Loucy (cell line): ENCODE results near the gene TOR3A.
A peak's percentile ranks its signal among the peaks of the same experiment; 100 is the strongest.

ENCODE experiments used
- H2AFZ ChIP-seq: fragments of 200-600 bp; sonication (generic); 2 replicates; pipeline ENCODE4 v1.6.0; 2016; ENCODE audit warnings: antibody characterized with exemption, mild to moderate bottlenecking, low read length, moderate library complexity
- H3F3A ChIP-seq: fragments of 200-600 bp; 2 replicates; pipeline ENCODE4 v1.6.0; 2016; ENCODE audit warnings: antibody characterized with exemption, low read depth, mild to moderate bottlenecking
- H3K27me3 ChIP-seq: fragments of 200-600 bp; sonication (generic); 2 replicates; pipeline ENCODE4 v1.6.1; 2014; ENCODE audit warnings: low read length, mild to moderate bottlenecking; ENCODE audit not compliant: insufficient read depth, poor library complexity, severe bottlenecking
- H3K36me3 ChIP-seq: fragments of 200-600 bp; sonication (generic); 2 replicates; pipeline ENCODE4 v1.6.1; 2016; ENCODE audit warnings: low read length; ENCODE audit not compliant: insufficient read depth
- H3K4me1 ChIP-seq: fragments of 200-600 bp; sonication (generic); 2 replicates; pipeline ENCODE4 v1.5.1; 2014; ENCODE audit warnings: low read length, mild to moderate bottlenecking; ENCODE audit not compliant: insufficient read depth, poor library complexity, severe bottlenecking
- H3K4me2 ChIP-seq: fragments of 200-600 bp; sonication (generic); 2 replicates; pipeline ENCODE4 v1.6.0; 2014; ENCODE audit warnings: antibody characterized with exemption, low read length, low read depth, mild to moderate bottlenecking; ENCODE audit not compliant: poor library complexity, severe bottlenecking
- H3K4me3 ChIP-seq: fragments of 200-600 bp; sonication (generic); 2 replicates; pipeline ENCODE4 v1.5.1; 2014; ENCODE audit warnings: low read length, mild to moderate bottlenecking, mixed read lengths; ENCODE audit not compliant: poor library complexity, severe bottlenecking
- H3K79me2 ChIP-seq: fragments of 200-600 bp; sonication (generic); 2 replicates; pipeline ENCODE4 v1.6.1; 2014; ENCODE audit warnings: low read length; ENCODE audit not compliant: insufficient read depth
- H3K9ac ChIP-seq: fragments of 200-600 bp; sonication (generic); 2 replicates; pipeline ENCODE4 v1.6.0; 2014; ENCODE audit warnings: mild to moderate bottlenecking, low read depth, low read length, moderate library complexity; ENCODE audit not compliant: poor library complexity, severe bottlenecking
- H3K9me2 ChIP-seq: fragments of 200-600 bp; sonication (generic); replicated peaks from 2 replicates; pipeline ENCODE4 v1.6.1; 2016; ENCODE audit warnings: low read depth, low read length, mixed read lengths
- H3K9me3 ChIP-seq: fragments of 200-600 bp; sonication (generic); 2 replicates; pipeline ENCODE4 v1.6.1; 2014; ENCODE audit warnings: mild to moderate bottlenecking, antibody characterized with exemption, low read length, low read depth; ENCODE audit not compliant: insufficient read depth
- H4K20me1 ChIP-seq: fragments of 200-600 bp; sonication (generic); 2 replicates; pipeline ENCODE4 v1.6.0; 2014; ENCODE audit warnings: antibody characterized with exemption, low read length, mild to moderate bottlenecking; ENCODE audit not compliant: insufficient read depth, poor library complexity, severe bottlenecking
- EZH2phosphoT487 ChIP-seq: fragments of 200-600 bp; IDR thresholded peaks from 2 replicates; pipeline ENCODE4 v1.6.1; 2018; ENCODE audit warnings: antibody characterized with exemption, mild to moderate bottlenecking, moderate library complexity, borderline replicate concordance
- TF ChIP-seq, protein P1 (sequence below): fragments of 200-600 bp; sonication (generic); conservative IDR thresholded peaks from 2 replicates; pipeline ENCODE4 v1.5.1; 2014; ENCODE audit warnings: mild to moderate bottlenecking, antibody characterized with exemption, low read length

The TOR3A gene

DNA sequence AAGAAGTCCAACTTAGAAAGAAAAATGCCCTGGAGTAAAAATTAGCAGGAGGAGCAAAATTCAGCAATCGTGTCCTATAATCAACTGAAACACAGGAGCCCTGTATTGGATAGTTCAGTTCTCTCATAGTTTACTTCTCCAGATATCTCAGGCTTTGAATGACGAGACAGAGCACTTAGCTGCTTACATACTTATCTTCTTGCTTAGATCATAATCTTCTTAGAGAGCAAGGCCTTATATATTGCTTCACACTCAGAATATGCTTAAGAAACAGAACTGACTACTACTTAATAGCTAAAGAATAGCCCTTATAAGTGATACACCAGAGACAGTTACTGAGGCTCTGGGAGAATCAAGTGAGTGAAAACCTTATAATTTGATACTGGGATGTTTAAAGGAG lies 38.9 kb downstream of the TOR3A start:
- H3K4me3 ChIP-seq, result no peak overlapping the region
- no peak for TF ChIP-seq EZH2phosphoT487
- TF ChIP-seq, protein P1, sequence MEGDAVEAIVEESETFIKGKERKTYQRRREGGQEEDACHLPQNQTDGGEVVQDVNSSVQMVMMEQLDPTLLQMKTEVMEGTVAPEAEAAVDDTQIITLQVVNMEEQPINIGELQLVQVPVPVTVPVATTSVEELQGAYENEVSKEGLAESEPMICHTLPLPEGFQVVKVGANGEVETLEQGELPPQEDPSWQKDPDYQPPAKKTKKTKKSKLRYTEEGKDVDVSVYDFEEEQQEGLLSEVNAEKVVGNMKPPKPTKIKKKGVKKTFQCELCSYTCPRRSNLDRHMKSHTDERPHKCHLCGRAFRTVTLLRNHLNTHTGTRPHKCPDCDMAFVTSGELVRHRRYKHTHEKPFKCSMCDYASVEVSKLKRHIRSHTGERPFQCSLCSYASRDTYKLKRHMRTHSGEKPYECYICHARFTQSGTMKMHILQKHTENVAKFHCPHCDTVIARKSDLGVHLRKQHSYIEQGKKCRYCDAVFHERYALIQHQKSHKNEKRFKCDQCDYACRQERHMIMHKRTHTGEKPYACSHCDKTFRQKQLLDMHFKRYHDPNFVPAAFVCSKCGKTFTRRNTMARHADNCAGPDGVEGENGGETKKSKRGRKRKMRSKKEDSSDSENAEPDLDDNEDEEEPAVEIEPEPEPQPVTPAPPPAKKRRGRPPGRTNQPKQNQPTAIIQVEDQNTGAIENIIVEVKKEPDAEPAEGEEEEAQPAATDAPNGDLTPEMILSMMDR, result no peak
- H3K4me2 ChIP-seq, result no peak overlapping the region
- H3K9me2 ChIP-seq, result no peaks in the 10 kb centered on the region
- peaks cover 42% of the 10 kb centered on the region; the same call in 1 of the 2 replicates for H3K36me3 ChIP-seq
- no peak overlapping the region for H2AFZ ChIP-seq
- no peaks in the 10 kb centered on the region for H4K20me1 ChIP-seq
- H3K4me1 ChIP-seq, result no peaks in the 10 kb centered on the region
- H3F3A ChIP-seq, result 0 out of 2 replicates have a peak, but pooled peaks cover 2% of the 10 kb centered on the region
- no peaks in the 10 kb centered on the region for H3K79me2 ChIP-seq
- H3K9me3 ChIP-seq, result no peaks in the 10 kb centered on the region
- H3K9ac ChIP-seq, result no peak overlapping the region
- no peaks in the 10 kb centered on the region for H3K27me3 ChIP-seq

DNA sequence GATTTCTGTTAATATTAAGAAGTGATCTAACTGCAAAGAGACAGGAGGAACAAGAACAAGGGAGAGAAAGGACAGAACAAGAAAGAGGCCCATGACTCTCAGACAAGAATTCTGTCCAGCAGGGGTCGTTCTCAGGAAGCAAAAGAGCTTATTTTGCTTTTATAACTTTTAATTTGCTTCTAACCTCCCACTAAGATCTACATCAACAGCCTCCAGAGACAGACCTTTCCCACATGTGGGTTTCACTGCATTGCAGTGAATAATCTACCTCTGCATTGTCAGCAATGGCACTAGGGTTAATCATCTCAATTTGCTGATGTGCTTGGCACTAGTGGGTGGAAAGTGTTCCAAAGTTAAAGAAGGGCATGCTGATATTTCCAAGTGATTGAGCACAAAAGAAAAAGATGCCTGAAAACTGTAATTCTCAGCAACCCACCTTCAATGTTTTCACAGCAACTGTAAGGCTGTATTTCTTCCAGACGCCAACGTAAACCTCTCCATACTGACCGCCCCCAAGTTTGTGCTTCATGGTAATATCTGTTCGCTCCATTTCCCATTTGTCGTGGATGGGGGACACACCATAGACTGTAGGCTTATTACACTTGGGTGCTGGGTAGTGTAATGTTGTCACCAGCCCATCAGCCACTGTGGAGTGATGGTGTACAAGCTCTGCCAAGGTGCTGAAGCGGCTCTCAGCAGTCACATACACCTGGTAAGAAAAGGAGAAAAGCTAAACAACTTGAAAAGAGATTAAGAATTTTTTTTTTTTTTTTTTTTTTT lies 39.5 kb downstream of the TOR3A start:
- peaks cover 45% of the 10 kb centered on the region; the same call in 1 of the 2 replicates for H3K36me3 ChIP-seq
- H3K4me1 ChIP-seq, result no peaks in the 10 kb centered on the region
- H3K4me3 ChIP-seq, result no peak overlapping the region
- 0 out of 2 replicates have a peak, but pooled peaks cover 2% of the 10 kb centered on the region for H3F3A ChIP-seq
- H3K4me2 ChIP-seq, result no peak overlapping the region
- no peaks in the 10 kb centered on the region for H3K9me2 ChIP-seq
- no peak overlapping the region for H3K9ac ChIP-seq
- no peak for TF ChIP-seq EZH2phosphoT487
- TF ChIP-seq, protein P1, result peak; percentile 68
- H2AFZ ChIP-seq, result no peak overlapping the region
- H3K27me3 ChIP-seq, result no peaks in the 10 kb centered on the region
- H3K79me2 ChIP-seq, result no peaks in the 10 kb centered on the region
- H3K9me3 ChIP-seq, result no peaks in the 10 kb centered on the region
- no peaks in the 10 kb centered on the region for H4K20me1 ChIP-seq

DNA sequence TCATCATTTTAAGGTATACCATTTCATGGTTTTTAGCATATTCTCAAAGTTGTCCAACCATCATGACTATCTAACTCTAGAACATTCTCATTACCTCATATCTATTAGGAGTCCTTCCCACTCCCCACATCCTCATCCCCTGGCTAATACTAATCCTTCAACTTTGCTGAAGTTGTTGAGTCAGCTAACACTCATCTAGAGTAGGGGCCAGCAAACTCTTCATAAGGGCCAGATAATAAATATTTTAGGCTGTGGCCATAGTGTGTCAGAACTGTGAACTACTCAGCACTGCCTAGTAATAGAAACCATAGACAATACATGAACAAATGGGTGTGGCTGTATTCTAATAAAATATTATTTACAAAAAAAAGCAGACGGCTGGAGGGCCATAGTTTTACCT lies 43.0 kb downstream of the TOR3A start:
- Histone ChIP-seq H3K9me2 (no peaks in the 10 kb centered on the region), H3K79me2 (0 out of 2 replicates have a peak, but pooled peaks cover 3% of the 10 kb centered on the region), H3F3A (0 out of 2 replicates have a peak, but pooled peaks cover 2% of the 10 kb centered on the region), H3K4me2 (no peak overlapping the region), H3K9me3 (no peaks in the 10 kb centered on the region), H4K20me1 (no peaks in the 10 kb centered on the region), H3K4me1 (peaks cover 6% of the 10 kb centered on the region), H2AFZ (no peak overlapping the region), H3K9ac (no peak overlapping the region), H3K27me3 (no peaks in the 10 kb centered on the region), H3K4me3 (no peak overlapping the region), H3K36me3 (peaks cover 23% of the 10 kb centered on the region; the same call in 1 of the 2 replicates)
- no peak for TF ChIP-seq EZH2phosphoT487
- TF ChIP-seq, protein P1, result no peak
